Neural cell (in vitro differentiated cells): ENCODE results near the gene GPR157. TPM values are rescaled to one million over a fixed set of nuclear protein-coding genes. Genes with fewer than 3 reads are reported as not detected.

Experiments used
- H2AFZ ChIP-seq: fragments of 200-600, 300-800 bp; sonication (generic), shearing (Covaris generic); 2 replicates; pipeline ENCODE4 v1.6.0; 2014; ENCODE audit warnings: low read depth, mild to moderate bottlenecking, antibody characterized with exemption, low read length, moderate library complexity
- H3F3A ChIP-seq: fragments of 200-600 bp; shearing (Covaris generic); 2 replicates; pipeline ENCODE4 v1.6.1; 2016; ENCODE audit warnings: mild to moderate bottlenecking, moderate library complexity, mixed read lengths, antibody characterized with exemption, low read length; ENCODE audit not compliant: insufficient read depth, poor library complexity, severe bottlenecking
- H3K27ac ChIP-seq: fragments of 200-600, 300-800 bp; sonication (generic), shearing (Covaris generic); 2 replicates; pipeline ENCODE4 v1.5.1; 2014; ENCODE audit warnings: mild to moderate bottlenecking, low read length, moderate library complexity
- H3K27me3 ChIP-seq: fragments of 300-800, 200-600 bp; sonication (generic), shearing (Covaris generic); 2 replicates; pipeline ENCODE4 v1.6.0; 2014; ENCODE audit warnings: mild to moderate bottlenecking, low read depth, low read length, moderate library complexity; ENCODE audit not compliant: insufficient read depth
- H3K36me3 ChIP-seq: fragments of 300-800, 200-600 bp; sonication (generic), shearing (Covaris generic); 2 replicates; pipeline ENCODE4 v1.5.1; 2014; ENCODE audit warnings: mild to moderate bottlenecking, antibody characterized with exemption, low read length, moderate library complexity; ENCODE audit not compliant: insufficient read depth
- H3K4me2 ChIP-seq: fragments of 300-800, 200-600 bp; sonication (generic), shearing (Covaris generic); 2 replicates; pipeline ENCODE4 v1.6.0; 2014; ENCODE audit warnings: mild to moderate bottlenecking, low read length
- H3K4me3 ChIP-seq: fragments of 300-800, 200-600 bp; sonication (generic), shearing (Covaris generic); 2 replicates; pipeline ENCODE4 v1.5.1; 2014; ENCODE audit warnings: mild to moderate bottlenecking, low read length, moderate library complexity
- H3K79me2 ChIP-seq: fragments of 200-600 bp; shearing (Covaris generic); replicated peaks from 2 replicates; pipeline ENCODE4 v1.6.0; 2014; ENCODE audit warnings: mild to moderate bottlenecking, low read length, moderate library complexity; ENCODE audit not compliant: insufficient read depth
- H3K9ac ChIP-seq: fragments of 300-800, 200-600 bp; sonication (generic), shearing (Covaris generic); 2 replicates; pipeline ENCODE4 v1.6.1; 2016; ENCODE audit warnings: mild to moderate bottlenecking, low read length, mixed read lengths
- H3K9me2 ChIP-seq: fragments of 200-600 bp; shearing (Covaris generic); 2 replicates; pipeline ENCODE4 v1.6.1; 2016; ENCODE audit warnings: mild to moderate bottlenecking, low read length, mixed read lengths; ENCODE audit not compliant: insufficient read depth
- H3K9me3 ChIP-seq: fragments of 200-600, 300-800 bp; sonication (generic), shearing (Covaris generic); 2 replicates; pipeline ENCODE4 v1.6.1; 2016; ENCODE audit warnings: mild to moderate bottlenecking, mixed run types, low read length, moderate library complexity, mixed read lengths
- H4K20me1 ChIP-seq: fragments of 200-600 bp; shearing (Covaris generic); 2 replicates; pipeline ENCODE4 v1.6.1; 2016; ENCODE audit warnings: mild to moderate bottlenecking, mixed run types; ENCODE audit not compliant: insufficient read depth
- EP300 ChIP-seq: fragments of 450-650 bp; conservative IDR thresholded peaks from 2 replicates; pipeline ENCODE4 v1.6.1; 2014; ENCODE audit warnings: antibody characterized with exemption, mild to moderate bottlenecking, moderate library complexity; ENCODE audit not compliant: poor library complexity, severe bottlenecking
- EZH2 ChIP-seq: fragments of 200-600, 300-800 bp; shearing (Covaris generic), sonication (generic); IDR thresholded peaks from 2 replicates; pipeline ENCODE4 v1.6.1; 2014; ENCODE audit warnings: antibody characterized with exemption, low read length, borderline replicate concordance, mild to moderate bottlenecking; ENCODE audit not compliant: insufficient read depth, poor library complexity, severe bottlenecking
- MXI1 ChIP-seq: fragments of 450-650 bp; conservative IDR thresholded peaks from 2 replicates; pipeline ENCODE4 v1.6.1; 2014; ENCODE audit warnings: antibody characterized with exemption, mild to moderate bottlenecking; ENCODE audit not compliant: poor library complexity, severe bottlenecking
- POLR2AphosphoS5 ChIP-seq: IDR thresholded peaks from 2 replicates; pipeline ENCODE4 v1.6.1; 2012
- RAD21 ChIP-seq: fragments of 450-650 bp; conservative IDR thresholded peaks from 2 replicates; pipeline ENCODE4 v1.6.1; 2014; ENCODE audit warnings: antibody characterized with exemption, mild to moderate bottlenecking, moderate library complexity
- SMC3 ChIP-seq: fragments of 450-650 bp; conservative IDR thresholded peaks from 2 replicates; pipeline ENCODE4 v1.6.1; 2014; ENCODE audit warnings: antibody characterized with exemption, mild to moderate bottlenecking, moderate library complexity; ENCODE audit not compliant: poor library complexity
- TAF1 ChIP-seq: IDR thresholded peaks from 2 replicates; pipeline ENCODE4 v1.6.1; 2012; ENCODE audit warnings: low read depth
- polyA plus RNA-seq: library from polyadenylated mRNA; depleted of rRNA; stranded (reverse); fragments of >200 nt; gene quantifications from 2 replicates; pipeline ENCODE4 v1.2.3, GENCODE V29; 2014
- TF ChIP-seq, protein P1 (sequence below): fragments of 450-650 bp; IDR thresholded peaks from 2 replicates; pipeline ENCODE4 v1.5.1; 2014; ENCODE audit warnings: antibody characterized with exemption, mild to moderate bottlenecking, moderate library complexity; ENCODE audit not compliant: poor library complexity, severe bottlenecking
- TF ChIP-seq, protein P2 (sequence below): IDR thresholded peaks from 2 replicates; pipeline ENCODE4 v1.6.1; 2012; ENCODE audit warnings: borderline replicate concordance

GPR157 gene
- polyA plus RNA-seq, 1 donor from 2014 or later, result not detected

DNA sequence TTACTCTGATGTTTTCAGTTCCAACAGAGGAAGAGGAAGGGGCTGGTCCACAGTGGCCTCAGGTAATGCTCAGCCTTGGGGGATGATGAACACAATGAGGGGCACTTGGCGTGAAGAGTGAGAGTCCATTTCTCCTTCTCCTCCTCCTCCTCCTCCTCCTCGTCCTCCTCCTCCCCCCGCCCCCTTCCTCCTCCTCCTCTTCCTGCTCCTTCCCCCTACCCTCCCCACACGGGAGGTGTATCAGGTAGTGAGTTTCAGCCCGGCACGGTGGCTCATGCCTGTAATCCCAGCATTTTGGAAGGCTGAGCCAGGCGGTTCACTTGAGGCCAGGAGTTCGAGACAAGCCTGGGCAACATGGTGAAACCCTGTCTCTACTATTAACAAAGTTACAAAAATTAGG is 17.3 kb upstream of the GPR157 start:
- H3K79me2 ChIP-seq, result no peaks in the 10 kb centered on the region
- no peaks in the 10 kb centered on the region for H3K27me3 ChIP-seq
- no peaks in the 10 kb centered on the region for H3F3A ChIP-seq
- no peaks in the 10 kb centered on the region for H3K9me3 ChIP-seq
- no peak overlapping the region for H3K4me3 ChIP-seq
- H3K9me2 ChIP-seq, result no peaks in the 10 kb centered on the region
- H2AFZ ChIP-seq, result no peak overlapping the region
- no peaks in the 10 kb centered on the region for H4K20me1 ChIP-seq
- no peak overlapping the region for H3K27ac ChIP-seq
- no peak for TF ChIP-seq EZH2
- TF ChIP-seq, protein P1, sequence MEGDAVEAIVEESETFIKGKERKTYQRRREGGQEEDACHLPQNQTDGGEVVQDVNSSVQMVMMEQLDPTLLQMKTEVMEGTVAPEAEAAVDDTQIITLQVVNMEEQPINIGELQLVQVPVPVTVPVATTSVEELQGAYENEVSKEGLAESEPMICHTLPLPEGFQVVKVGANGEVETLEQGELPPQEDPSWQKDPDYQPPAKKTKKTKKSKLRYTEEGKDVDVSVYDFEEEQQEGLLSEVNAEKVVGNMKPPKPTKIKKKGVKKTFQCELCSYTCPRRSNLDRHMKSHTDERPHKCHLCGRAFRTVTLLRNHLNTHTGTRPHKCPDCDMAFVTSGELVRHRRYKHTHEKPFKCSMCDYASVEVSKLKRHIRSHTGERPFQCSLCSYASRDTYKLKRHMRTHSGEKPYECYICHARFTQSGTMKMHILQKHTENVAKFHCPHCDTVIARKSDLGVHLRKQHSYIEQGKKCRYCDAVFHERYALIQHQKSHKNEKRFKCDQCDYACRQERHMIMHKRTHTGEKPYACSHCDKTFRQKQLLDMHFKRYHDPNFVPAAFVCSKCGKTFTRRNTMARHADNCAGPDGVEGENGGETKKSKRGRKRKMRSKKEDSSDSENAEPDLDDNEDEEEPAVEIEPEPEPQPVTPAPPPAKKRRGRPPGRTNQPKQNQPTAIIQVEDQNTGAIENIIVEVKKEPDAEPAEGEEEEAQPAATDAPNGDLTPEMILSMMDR, result no peak
- no peak for TF ChIP-seq MXI1
- TF ChIP-seq POLR2AphosphoS5, result no peak
- TF ChIP-seq, protein P2, sequence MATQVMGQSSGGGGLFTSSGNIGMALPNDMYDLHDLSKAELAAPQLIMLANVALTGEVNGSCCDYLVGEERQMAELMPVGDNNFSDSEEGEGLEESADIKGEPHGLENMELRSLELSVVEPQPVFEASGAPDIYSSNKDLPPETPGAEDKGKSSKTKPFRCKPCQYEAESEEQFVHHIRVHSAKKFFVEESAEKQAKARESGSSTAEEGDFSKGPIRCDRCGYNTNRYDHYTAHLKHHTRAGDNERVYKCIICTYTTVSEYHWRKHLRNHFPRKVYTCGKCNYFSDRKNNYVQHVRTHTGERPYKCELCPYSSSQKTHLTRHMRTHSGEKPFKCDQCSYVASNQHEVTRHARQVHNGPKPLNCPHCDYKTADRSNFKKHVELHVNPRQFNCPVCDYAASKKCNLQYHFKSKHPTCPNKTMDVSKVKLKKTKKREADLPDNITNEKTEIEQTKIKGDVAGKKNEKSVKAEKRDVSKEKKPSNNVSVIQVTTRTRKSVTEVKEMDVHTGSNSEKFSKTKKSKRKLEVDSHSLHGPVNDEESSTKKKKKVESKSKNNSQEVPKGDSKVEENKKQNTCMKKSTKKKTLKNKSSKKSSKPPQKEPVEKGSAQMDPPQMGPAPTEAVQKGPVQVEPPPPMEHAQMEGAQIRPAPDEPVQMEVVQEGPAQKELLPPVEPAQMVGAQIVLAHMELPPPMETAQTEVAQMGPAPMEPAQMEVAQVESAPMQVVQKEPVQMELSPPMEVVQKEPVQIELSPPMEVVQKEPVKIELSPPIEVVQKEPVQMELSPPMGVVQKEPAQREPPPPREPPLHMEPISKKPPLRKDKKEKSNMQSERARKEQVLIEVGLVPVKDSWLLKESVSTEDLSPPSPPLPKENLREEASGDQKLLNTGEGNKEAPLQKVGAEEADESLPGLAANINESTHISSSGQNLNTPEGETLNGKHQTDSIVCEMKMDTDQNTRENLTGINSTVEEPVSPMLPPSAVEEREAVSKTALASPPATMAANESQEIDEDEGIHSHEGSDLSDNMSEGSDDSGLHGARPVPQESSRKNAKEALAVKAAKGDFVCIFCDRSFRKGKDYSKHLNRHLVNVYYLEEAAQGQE, result no peak
- TF ChIP-seq RAD21, result no peak
- TF ChIP-seq SMC3, result no peak
- TF ChIP-seq TAF1, result no peak
- TF ChIP-seq EP300, result no peak
- no peaks in the 10 kb centered on the region for H3K36me3 ChIP-seq
- H3K4me2 ChIP-seq, result no peak overlapping the region
- H3K9ac ChIP-seq, result no peak overlapping the region

DNA sequence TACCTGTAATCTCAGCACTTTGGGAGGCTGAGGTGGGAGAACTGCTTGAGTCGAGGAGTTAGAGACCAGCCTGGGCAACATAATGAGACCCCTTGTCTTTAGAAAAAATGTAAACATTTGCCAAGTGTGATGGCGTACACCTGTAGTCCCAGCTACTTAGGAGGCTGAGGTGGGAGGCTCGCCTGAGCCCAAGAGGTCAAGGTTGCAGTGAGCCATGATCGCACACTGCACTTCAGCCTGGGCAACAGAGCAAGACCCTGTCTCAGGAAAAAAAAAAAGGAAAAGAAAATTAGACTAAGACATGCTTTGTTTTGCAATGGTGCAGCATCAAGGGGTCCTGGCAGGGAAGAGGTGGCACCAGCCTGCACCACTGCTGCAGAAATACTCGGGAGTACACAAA is 16.8 kb upstream of the GPR157 start:
- H3K27me3 ChIP-seq, result no peaks in the 10 kb centered on the region
- H4K20me1 ChIP-seq, result no peaks in the 10 kb centered on the region
- no peak overlapping the region for H3K9ac ChIP-seq
- no peak overlapping the region for H3K4me3 ChIP-seq
- H2AFZ ChIP-seq, result no peak overlapping the region
- H3K4me2 ChIP-seq, result no peak overlapping the region
- no peaks in the 10 kb centered on the region for H3K36me3 ChIP-seq
- no peaks in the 10 kb centered on the region for H3K79me2 ChIP-seq
- H3K9me2 ChIP-seq, result no peaks in the 10 kb centered on the region
- H3K27ac ChIP-seq, result no peak overlapping the region
- H3F3A ChIP-seq, result no peaks in the 10 kb centered on the region
- TF ChIP-seq, protein P2, result no peak
- no peak for TF ChIP-seq EZH2
- H3K9me3 ChIP-seq, result no peaks in the 10 kb centered on the region
